ENCODE data around the gene AOC1.

Gene AOC1

GRCh38 chr7:150857276-150858055 lies 5.1 kb downstream of the AOC1 start:
- DNase-seq (ENCODE audit: low read depth), result no peak

- no peak for DNase-seq (ENCODE audit: low read depth)
These were observed 6.2 kb downstream of the AOC1 start for GRCh38 chr7:150858236-150859197.

- DNase-seq (ENCODE audit: low read depth), result no peak
These were observed 8.1 kb downstream of the AOC1 start for GRCh38 chr7:150860291-150860977.

GRCh38 chr7:150860978-150861295 lies 8.6 kb downstream of the AOC1 start:
- no peak for DNase-seq (ENCODE audit: low read depth)

GRCh38 chr7:150862356-150862755 lies 10.0 kb downstream of the AOC1 start:
- DNase-seq (ENCODE audit: low read depth), result no peak

GRCh38 chr7:150863946-150864345 lies 11.6 kb downstream of the AOC1 start:
- no peak for DNase-seq (ENCODE audit: low read depth)

- no peak for DNase-seq (ENCODE audit: low read depth)
These were observed 14.7 kb downstream of the AOC1 start for GRCh38 chr7:150866932-150867564.

- DNase-seq (ENCODE audit: low read depth), result no peak
These were observed 15.3 kb downstream of the AOC1 start for GRCh38 chr7:150867605-150868004.

- DNase-seq (ENCODE audit: low read depth), result no peak
These were observed 17.1 kb downstream of the AOC1 start for GRCh38 chr7:150869467-150869866.

GRCh38 chr7:150871601-150872000 lies 19.3 kb downstream of the AOC1 start:
- no peak for DNase-seq (ENCODE audit: low read depth)

- DNase-seq (ENCODE audit: low read depth), result no peak
These were observed 22.3 kb downstream of the AOC1 start for GRCh38 chr7:150874401-150875198.

GRCh38 chr7:150875791-150876190 lies 23.5 kb downstream of the AOC1 start:
- no peak for DNase-seq (ENCODE audit: low read depth)

GRCh38 chr7:150876817-150877526 lies 24.7 kb downstream of the AOC1 start:
- peak; percentile 23 for DNase-seq (ENCODE audit: low read depth)

GRCh38 chr7:150877536-150877935 lies 25.2 kb downstream of the AOC1 start:
- DNase-seq (ENCODE audit: low read depth), result no peak

GRCh38 chr7:150879345-150879744 lies 27.0 kb downstream of the AOC1 start:
- DNase-seq (ENCODE audit: low read depth), result no peak

- no peak for DNase-seq (ENCODE audit: low read depth)
These were observed 28.9 kb downstream of the AOC1 start for GRCh38 chr7:150881189-150881588.

- no peak for DNase-seq (ENCODE audit: low read depth)
These were observed 38.7 kb downstream of the AOC1 start for GRCh38 chr7:150890853-150891584.

- no peak for DNase-seq (ENCODE audit: low read depth)
These were observed 39.4 kb downstream of the AOC1 start for GRCh38 chr7:150891740-150892139.

GRCh38 chr7:150895809-150896208 lies 43.5 kb downstream of the AOC1 start:
- no peak for DNase-seq (ENCODE audit: low read depth)

All from GM04503 (cell line).